ENCODE data around the gene RNF141.

DNA sequence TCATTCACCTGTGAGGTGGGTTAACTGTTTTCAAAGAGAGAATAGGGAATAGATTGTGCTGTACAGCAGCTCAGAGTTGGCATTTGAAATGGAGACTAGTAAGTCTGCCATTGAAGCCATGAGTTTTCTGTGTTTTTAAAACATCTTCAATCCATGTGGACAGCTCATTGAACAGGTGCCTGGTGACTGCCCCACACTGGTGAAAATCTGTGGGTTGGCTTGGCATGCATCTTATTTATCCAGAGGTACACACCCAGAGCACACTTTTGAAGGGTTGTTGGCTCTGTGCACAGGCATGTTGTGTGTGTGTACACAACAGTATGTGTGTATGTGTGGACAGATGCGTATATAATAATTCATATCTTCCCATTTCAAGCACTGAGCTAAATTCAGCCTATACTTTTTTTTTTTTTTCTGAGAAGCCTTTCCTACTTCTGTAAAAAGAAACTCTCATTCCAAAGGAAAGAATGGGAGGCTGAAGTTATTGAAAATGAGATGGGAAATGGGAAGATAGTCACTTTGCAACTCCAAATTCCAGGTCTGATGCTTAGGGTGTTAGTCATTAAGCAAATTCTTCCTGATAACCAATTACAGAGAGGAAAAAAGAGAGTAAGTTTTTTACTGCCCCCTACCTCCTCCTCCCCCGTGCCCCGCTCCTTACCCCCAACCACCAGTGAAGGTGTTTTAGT lies 34.5 kb upstream of the RNF141 start:
- TF ChIP-seq FOSL2 (IDR thresholded peaks at IDR 0.05; ENCODE audit: borderline replicate concordance, low read depth) (no peak), RFX5 (IDR thresholded peaks at IDR 0.05; ENCODE audit: low read length) (no peak), POLR2AphosphoS5 (IDR thresholded peaks at IDR 0.05; ENCODE audit: low read depth, low read length) (no peak), SMC3 (IDR thresholded peaks at IDR 0.05; ENCODE audit: low read depth, low read length) (no peak), TEAD4 (IDR thresholded peaks at IDR 0.05; ENCODE audit: borderline replicate concordance, insufficient read depth) (no peak), RXRA (IDR thresholded peaks at IDR 0.05; ENCODE audit: borderline replicate concordance, low read depth) (no peak), MXI1 (IDR thresholded peaks at IDR 0.05; ENCODE audit: low read depth, low read length) (no peak), CHD2 (IDR thresholded peaks at IDR 0.05; ENCODE audit: low read length, partially characterized antibody) (no peak), RCOR1 (IDR thresholded peaks at IDR 0.05; ENCODE audit: low read length) (no peak), SIN3A (IDR thresholded peaks at IDR 0.05; ENCODE audit: borderline replicate concordance, low read depth, low read length) (no peak), TCF12 (IDR thresholded peaks at IDR 0.05) (no peak)
- TF ChIP-seq, protein P1, sequence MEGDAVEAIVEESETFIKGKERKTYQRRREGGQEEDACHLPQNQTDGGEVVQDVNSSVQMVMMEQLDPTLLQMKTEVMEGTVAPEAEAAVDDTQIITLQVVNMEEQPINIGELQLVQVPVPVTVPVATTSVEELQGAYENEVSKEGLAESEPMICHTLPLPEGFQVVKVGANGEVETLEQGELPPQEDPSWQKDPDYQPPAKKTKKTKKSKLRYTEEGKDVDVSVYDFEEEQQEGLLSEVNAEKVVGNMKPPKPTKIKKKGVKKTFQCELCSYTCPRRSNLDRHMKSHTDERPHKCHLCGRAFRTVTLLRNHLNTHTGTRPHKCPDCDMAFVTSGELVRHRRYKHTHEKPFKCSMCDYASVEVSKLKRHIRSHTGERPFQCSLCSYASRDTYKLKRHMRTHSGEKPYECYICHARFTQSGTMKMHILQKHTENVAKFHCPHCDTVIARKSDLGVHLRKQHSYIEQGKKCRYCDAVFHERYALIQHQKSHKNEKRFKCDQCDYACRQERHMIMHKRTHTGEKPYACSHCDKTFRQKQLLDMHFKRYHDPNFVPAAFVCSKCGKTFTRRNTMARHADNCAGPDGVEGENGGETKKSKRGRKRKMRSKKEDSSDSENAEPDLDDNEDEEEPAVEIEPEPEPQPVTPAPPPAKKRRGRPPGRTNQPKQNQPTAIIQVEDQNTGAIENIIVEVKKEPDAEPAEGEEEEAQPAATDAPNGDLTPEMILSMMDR (IDR thresholded peaks at IDR 0.05), result no peak
- TF ChIP-seq, protein P2, sequence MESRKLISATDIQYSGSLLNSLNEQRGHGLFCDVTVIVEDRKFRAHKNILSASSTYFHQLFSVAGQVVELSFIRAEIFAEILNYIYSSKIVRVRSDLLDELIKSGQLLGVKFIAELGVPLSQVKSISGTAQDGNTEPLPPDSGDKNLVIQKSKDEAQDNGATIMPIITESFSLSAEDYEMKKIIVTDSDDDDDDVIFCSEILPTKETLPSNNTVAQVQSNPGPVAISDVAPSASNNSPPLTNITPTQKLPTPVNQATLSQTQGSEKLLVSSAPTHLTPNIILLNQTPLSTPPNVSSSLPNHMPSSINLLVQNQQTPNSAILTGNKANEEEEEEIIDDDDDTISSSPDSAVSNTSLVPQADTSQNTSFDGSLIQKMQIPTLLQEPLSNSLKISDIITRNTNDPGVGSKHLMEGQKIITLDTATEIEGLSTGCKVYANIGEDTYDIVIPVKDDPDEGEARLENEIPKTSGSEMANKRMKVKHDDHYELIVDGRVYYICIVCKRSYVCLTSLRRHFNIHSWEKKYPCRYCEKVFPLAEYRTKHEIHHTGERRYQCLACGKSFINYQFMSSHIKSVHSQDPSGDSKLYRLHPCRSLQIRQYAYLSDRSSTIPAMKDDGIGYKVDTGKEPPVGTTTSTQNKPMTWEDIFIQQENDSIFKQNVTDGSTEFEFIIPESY (IDR thresholded peaks at IDR 0.05; ENCODE audit: borderline replicate concordance, low read depth), result no peak

Measured in SK-N-SH (cell line).